Measurements from ENCODE around the gene DDX11. TPM values are rescaled to one million over a fixed set of nuclear protein-coding genes. Genes with fewer than 3 reads are reported as not detected.
"Not testable (repeated sequence)": the region's sequence is repeated elsewhere in the genome, so short reads cannot be mapped to it uniquely, and the experiment has no call there.

Gene DDX11
- total RNA-seq, 1 experiment from 2014 or later = 53.8 TPM

DNA sequence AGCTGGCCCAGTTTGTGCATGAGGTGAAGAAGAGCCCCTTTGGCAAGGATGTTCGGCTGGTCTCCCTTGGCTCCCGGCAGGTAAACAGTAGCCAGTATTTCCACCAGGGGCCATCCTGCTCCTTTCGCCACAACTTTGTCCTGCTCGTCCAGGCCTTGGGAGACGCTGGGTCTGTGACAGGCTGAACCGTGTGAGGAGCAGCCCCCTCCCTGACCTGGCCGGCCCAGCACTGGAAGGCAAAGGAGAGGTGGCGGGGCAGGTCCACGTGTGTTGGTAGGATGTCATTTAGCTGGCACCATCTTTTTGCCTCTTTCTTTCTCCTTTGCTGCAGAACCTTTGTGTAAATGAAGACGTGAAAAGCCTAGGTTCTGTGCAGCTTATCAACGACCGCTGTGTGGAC is 15.4 kb downstream of the DDX11 start:
- POLR2A ChIA-PET (ENCODE audit: unreplicated experiment) = no interaction called here

DNA sequence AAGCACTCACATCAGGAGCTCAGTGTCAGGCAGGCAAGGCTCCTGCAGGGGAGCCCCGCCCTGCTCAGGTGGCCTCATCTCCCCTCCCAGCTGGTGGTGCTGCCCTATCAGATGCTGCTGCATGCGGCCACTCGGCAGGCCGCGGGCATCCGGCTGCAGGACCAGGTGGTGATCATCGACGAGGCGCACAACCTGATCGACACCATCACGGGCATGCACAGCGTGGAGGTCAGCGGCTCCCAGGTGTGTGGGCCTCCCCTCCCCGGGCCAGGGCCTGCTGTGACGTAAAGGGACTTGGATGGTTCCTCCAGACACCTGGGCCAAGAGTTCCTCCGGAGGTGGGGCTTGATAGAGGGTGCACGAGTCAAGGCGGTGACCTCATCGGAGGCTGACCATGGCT is 18.0 kb downstream of the DDX11 start:
- H3F3A ChIP-seq (ENCODE audit: low read length, unreplicated experiment); POLR2A ChIA-PET (ENCODE audit: unreplicated experiment); H3K4me2 ChIP-seq (ENCODE audit: low read length); H3K9me2 ChIP-seq (replicated peaks; ENCODE audit: low read length); CTCF ChIA-PET; DNase-seq; H3K36me3 ChIP-seq (ENCODE audit: low read depth, low read length); ATAC-seq; H4K20me1 ChIP-seq (ENCODE audit: low read length); H3K9me3 ChIP-seq (ENCODE audit: low read length); BruUV-seq (replicated peaks); H2AFZ ChIP-seq (ENCODE audit: low read length); H3K27ac ChIP-seq (ENCODE audit: low read length); intact Hi-C loops (cut with micrococcal nuclease); H3K4me1 ChIP-seq (ENCODE audit: insufficient read depth, low read length); H3K27me3 ChIP-seq (ENCODE audit: low read length); H3K79me2 ChIP-seq (ENCODE audit: low read length); H3K4me3 ChIP-seq (ENCODE audit: low read length); H3K9ac ChIP-seq (ENCODE audit: low read length): not testable (repeated sequence)

More for the DNA sequence above, 15.4 kb downstream of the DDX11 start:
- Histone ChIP-seq H3K4me2 (ENCODE audit: low read length) (no peak overlapping the region), H2AFZ (ENCODE audit: low read length) (no peak overlapping the region), H3K27ac (ENCODE audit: low read length) (no peak overlapping the region), H3K79me2 (ENCODE audit: low read length) (no peaks in the 10 kb centered on the region), H3K9me3 (ENCODE audit: low read length) (no peaks in the 10 kb centered on the region), H3K4me3 (ENCODE audit: low read length) (no peak overlapping the region), H3F3A (ENCODE audit: low read length, unreplicated experiment) (no peaks in the 10 kb centered on the region), H3K27me3 (ENCODE audit: low read length) (no peaks in the 10 kb centered on the region), H4K20me1 (ENCODE audit: low read length) (no peaks in the 10 kb centered on the region), H3K36me3 (ENCODE audit: low read depth, low read length) (no peaks in the 10 kb centered on the region; the same call in 1 of the 2 replicates), H3K9me2 (replicated peaks; ENCODE audit: low read length) (no peaks in the 10 kb centered on the region), H3K4me1 (ENCODE audit: insufficient read depth, low read length) (no peaks in the 10 kb centered on the region), H3K9ac (ENCODE audit: low read length) (no peak overlapping the region)
- DNase-seq = no peak
- intact Hi-C loops (cut with micrococcal nuclease) = no loop called here
- CTCF ChIA-PET = no interaction called here
- no peak for TF ChIP-seq CTCF (conservative IDR thresholded peaks at IDR 0.05; ENCODE audit: low read depth, low read length)
- ATAC-seq = no peak
- no TSS peak for BruUV-seq (replicated peaks)

DNA sequence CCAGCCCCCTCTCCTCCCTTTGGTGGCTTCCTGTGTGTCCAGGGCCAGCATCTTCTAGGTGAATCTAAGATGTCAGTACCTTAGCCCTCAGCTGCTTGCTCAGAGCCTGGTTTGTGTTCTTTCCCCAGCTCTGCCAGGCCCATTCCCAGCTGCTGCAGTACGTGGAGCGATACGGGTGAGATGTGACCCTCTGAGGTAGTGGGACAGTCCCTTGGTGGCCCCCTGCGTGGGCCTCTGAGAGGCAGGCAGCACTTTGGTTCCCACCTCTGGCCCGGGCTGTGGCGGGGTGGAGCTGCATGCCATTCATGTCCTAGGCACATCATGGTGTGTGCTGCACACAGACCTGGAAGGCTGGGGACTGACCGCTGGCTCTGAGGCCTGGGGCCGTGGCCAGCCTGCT is 19.1 kb downstream of the DDX11 start:
- H3K9ac ChIP-seq (ENCODE audit: low read length); POLR2A ChIA-PET (ENCODE audit: unreplicated experiment); H3K9me2 ChIP-seq (replicated peaks; ENCODE audit: low read length); H4K20me1 ChIP-seq (ENCODE audit: low read length); H3K4me3 ChIP-seq (ENCODE audit: low read length); ATAC-seq; BruUV-seq (replicated peaks); H3K27ac ChIP-seq (ENCODE audit: low read length); H3K9me3 ChIP-seq (ENCODE audit: low read length); H3K79me2 ChIP-seq (ENCODE audit: low read length); H3K36me3 ChIP-seq (ENCODE audit: low read depth, low read length); H3K4me1 ChIP-seq (ENCODE audit: insufficient read depth, low read length); CTCF ChIA-PET; intact Hi-C loops (cut with micrococcal nuclease); H2AFZ ChIP-seq (ENCODE audit: low read length); H3F3A ChIP-seq (ENCODE audit: low read length, unreplicated experiment); DNase-seq; H3K4me2 ChIP-seq (ENCODE audit: low read length); H3K27me3 ChIP-seq (ENCODE audit: low read length): not testable (repeated sequence)

DNA sequence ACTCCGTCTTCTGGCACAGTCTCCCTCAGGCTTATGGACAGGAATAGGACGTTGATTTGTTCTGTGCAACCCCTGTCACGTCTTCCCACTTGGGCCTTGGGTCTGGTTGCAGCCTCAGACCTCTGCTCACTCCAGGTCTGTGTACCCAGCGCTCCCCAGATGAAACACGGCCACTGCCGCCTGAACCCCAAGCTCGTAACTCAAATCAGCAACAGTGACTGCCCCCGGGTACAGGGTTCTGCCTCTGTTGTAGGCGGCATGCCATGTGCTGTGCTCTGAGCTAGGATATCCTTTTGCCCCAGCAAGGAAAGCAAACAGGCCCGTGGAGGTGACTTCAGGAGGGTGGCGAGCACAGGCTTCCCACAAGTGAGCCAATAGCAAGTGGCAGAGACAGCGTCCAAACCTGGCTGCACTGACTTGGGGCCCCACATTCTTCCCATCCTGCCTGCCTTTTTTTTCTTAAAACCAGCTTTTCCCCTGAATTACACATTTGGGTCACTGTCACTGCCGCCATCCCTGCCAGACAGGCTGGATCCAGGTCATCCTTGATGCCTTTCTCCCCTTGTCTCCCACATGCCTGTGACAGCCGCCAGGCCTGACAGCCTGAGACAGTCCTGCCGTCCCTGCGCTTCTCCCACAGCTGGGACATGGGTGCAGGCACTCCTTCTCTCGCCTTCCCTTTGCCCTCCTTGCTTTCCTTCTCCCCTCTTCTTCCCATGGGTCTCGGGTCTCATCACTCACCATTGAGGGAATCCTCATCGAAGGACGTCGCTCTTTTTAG is 21.6 kb downstream of the DDX11 start:
- H3K36me3 ChIP-seq (ENCODE audit: low read depth, low read length); H3K9ac ChIP-seq (ENCODE audit: low read length); H3F3A ChIP-seq (ENCODE audit: low read length, unreplicated experiment); ATAC-seq; intact Hi-C loops (cut with micrococcal nuclease); H3K4me1 ChIP-seq (ENCODE audit: insufficient read depth, low read length); H3K79me2 ChIP-seq (ENCODE audit: low read length); H2AFZ ChIP-seq (ENCODE audit: low read length); BruUV-seq (replicated peaks); H3K27me3 ChIP-seq (ENCODE audit: low read length); H3K4me2 ChIP-seq (ENCODE audit: low read length); H3K27ac ChIP-seq (ENCODE audit: low read length); POLR2A ChIA-PET (ENCODE audit: unreplicated experiment); H3K4me3 ChIP-seq (ENCODE audit: low read length); H4K20me1 ChIP-seq (ENCODE audit: low read length); H3K9me3 ChIP-seq (ENCODE audit: low read length); H3K9me2 ChIP-seq (replicated peaks; ENCODE audit: low read length); DNase-seq; CTCF ChIA-PET: not testable (repeated sequence)

DNA sequence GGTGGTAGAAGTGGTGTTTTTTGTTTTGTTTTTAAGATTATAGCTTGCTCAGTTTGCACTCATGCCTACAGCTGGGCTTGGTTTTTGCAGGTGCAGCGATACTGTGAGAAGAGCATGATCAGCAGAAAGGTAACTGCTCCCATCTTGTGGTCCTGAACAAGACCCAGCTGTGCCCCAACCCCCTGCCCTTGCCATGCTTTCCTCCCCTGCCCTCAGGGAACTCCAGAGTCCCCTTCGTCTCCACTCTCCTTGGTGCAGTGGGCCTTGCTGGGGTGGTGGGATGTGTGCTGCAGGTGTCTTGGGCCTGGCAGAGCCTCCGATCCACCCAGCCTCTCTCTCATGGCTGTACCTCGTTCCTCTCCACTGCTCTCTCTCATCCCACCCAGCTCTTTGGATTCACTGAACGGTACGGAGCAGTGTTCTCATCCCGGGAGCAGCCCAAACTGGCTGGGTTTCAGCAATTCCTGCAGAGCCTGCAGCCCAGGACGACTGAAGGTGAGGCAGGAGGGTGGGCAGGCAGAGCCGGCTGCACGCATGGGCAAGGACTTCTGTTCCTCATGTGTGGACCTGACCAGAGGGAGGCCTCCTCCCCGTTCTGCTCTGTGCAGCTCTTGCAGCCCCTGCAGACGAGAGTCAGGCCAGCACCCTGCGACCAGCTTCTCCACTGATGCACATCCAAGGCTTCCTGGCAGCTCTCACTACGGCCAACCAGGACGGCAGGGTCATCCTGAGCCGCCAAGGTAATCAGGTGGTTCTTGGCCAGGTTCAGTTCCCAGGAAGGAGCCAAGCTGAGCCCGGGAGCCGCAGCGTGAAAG is 22.8 kb downstream of the DDX11 start:
- ATAC-seq; POLR2A ChIA-PET (ENCODE audit: unreplicated experiment); H3K9me3 ChIP-seq (ENCODE audit: low read length); H3K27me3 ChIP-seq (ENCODE audit: low read length); H3K4me2 ChIP-seq (ENCODE audit: low read length); H3K4me1 ChIP-seq (ENCODE audit: insufficient read depth, low read length); H2AFZ ChIP-seq (ENCODE audit: low read length); DNase-seq; intact Hi-C loops (cut with micrococcal nuclease); H3K79me2 ChIP-seq (ENCODE audit: low read length); H3F3A ChIP-seq (ENCODE audit: low read length, unreplicated experiment); H3K4me3 ChIP-seq (ENCODE audit: low read length); H3K9ac ChIP-seq (ENCODE audit: low read length); H3K27ac ChIP-seq (ENCODE audit: low read length); H4K20me1 ChIP-seq (ENCODE audit: low read length); H3K9me2 ChIP-seq (replicated peaks; ENCODE audit: low read length); BruUV-seq (replicated peaks); CTCF ChIA-PET; H3K36me3 ChIP-seq (ENCODE audit: low read depth, low read length): not testable (repeated sequence)

DNA sequence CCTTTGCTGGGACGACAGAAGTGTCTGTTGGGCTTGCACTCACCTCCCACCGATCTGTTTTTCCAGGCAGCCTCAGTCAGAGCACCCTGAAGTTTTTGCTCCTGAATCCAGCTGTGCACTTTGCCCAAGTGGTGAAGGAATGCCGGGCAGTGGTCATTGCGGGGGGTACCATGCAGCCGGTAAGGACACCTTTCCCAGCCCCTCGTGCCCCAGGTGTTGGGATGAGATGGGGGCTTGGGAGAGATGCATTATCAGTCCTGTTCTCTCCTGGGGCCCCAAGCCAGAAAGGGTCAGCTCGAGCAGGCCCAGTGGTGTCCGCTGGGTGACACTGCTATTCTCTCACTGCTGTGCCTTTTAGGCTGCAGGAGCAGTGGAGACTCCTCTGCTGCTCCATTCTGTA is 24.2 kb downstream of the DDX11 start:
- not testable (repeated sequence) for ATAC-seq

More for the DNA sequence above, 24.2 kb downstream of the DDX11 start:
- H3K9ac ChIP-seq (ENCODE audit: low read length); H3K27ac ChIP-seq (ENCODE audit: low read length); H3K4me3 ChIP-seq (ENCODE audit: low read length); BruUV-seq (replicated peaks); H3K36me3 ChIP-seq (ENCODE audit: low read depth, low read length); H3K27me3 ChIP-seq (ENCODE audit: low read length); H3K79me2 ChIP-seq (ENCODE audit: low read length); H3K9me3 ChIP-seq (ENCODE audit: low read length); H3K4me1 ChIP-seq (ENCODE audit: insufficient read depth, low read length); H3K9me2 ChIP-seq (replicated peaks; ENCODE audit: low read length); H4K20me1 ChIP-seq (ENCODE audit: low read length); H3F3A ChIP-seq (ENCODE audit: low read length, unreplicated experiment); DNase-seq; POLR2A ChIA-PET (ENCODE audit: unreplicated experiment); CTCF ChIA-PET; H3K4me2 ChIP-seq (ENCODE audit: low read length); H2AFZ ChIP-seq (ENCODE audit: low read length); intact Hi-C loops (cut with micrococcal nuclease): not testable (repeated sequence)

Measured in PC-3 (cell line).